ENCODE results near the gene MED26.

Gene MED26

GRCh38 chr19:16609511-16610200, 18.3 kb downstream of the MED26 start:
- DNase-seq, result no peak

DNA sequence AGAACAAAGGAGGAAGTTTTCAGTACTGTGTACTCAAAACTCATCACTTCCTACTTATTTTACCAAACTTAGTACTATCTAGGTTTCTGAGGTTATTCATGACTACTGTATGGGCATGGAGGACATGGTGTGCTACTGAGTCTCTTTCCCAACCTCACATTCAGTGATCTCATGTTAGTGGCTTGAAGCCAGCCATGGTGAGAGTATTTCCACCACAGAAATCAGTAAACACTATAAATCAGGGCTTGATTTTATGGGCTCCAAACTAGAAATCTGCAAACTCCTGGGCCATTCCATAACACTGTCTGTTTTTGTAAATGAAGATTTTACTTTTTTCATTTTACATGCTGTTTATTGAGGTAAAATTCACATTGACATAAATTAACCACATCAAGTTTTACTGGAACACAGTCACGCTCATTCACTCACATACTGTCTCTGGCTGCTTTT, 19.7 kb downstream of the MED26 start:
- DNase-seq, result no peak

DNA sequence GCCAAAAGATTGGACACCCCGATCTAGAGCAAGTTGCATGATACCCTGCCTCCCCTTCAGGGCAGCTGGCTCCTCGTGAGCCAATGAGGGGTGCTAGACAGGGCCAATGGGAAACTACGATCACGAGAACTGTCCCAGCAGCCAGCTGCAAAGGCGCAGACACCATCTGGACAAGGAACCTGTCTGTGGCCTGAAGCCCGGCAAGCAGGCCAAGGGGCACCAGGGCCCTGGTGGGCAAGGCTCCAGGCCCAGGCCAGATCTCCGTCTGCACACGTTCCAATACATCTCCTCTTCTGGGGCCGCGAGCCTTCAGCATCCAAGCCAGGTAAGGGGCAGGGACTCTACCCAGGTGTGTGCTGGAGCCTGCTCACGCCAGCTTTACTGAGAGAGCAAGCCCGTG, 20.2 kb downstream of the MED26 start:
- DNase-seq, result no peak

- DNase-seq, result no peak
Observed at GRCh38 chr19:16605553-16605994, 22.4 kb downstream of the MED26 start.

DNA sequence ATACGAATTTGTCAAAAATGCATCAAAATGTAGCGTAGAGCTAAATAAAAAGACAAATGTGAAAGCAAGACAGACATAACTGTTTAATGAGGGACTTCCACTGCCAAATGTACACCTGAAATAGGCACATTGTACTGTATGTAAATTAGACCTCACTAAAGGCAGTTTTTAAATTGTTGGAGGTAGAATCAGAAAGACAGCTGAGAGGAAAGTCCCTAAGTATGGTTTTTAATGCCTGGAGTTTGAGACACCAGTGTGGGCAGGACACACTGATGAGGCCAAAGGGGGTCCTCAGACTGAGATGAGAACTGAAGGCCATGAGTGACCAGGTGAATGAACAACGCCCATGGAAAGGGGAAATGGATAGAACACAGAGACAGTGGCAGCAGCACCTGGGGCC, 22.9 kb downstream of the MED26 start:
- DNase-seq, result no peak

DNA sequence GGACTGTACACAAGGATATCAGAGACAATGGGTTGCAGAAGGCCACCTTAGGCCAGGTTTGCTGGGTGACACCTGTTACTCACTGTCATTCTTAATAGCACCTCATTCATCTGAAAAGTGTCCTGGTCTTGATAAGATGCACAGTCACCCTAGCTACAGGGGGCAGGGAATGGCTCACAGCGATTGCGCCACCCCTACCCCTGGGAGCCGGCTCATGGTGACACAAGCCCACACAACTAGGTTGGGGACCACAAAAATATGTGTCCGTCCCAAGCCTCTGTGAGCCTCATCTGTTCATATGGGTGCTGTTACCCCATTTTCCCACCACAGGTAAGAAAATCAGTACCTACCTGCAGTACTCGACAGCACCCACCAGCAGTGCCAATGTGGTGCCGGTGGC, 23.4 kb downstream of the MED26 start:
- no peak for DNase-seq

DNA sequence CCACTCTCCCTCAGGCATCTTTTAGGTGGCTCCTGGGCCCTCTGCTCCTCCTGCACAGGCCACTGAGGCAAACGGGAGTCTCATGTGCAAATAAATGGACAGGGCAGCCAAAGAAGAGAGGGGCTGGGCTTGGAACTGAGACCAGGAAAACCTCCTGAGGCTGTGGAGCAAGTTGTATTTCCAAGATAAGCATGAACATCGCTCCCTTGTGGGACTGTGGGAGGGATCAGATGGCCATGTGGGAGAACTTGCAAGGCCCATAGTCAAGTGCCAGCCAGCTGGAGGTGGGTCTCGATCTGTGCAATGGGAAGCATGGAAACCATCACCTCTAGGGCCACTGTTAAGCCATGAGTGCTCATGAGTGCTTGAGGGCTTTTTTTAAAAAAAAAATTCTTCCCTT, 24.9 kb downstream of the MED26 start:
- DNase-seq, result no peak

DNA sequence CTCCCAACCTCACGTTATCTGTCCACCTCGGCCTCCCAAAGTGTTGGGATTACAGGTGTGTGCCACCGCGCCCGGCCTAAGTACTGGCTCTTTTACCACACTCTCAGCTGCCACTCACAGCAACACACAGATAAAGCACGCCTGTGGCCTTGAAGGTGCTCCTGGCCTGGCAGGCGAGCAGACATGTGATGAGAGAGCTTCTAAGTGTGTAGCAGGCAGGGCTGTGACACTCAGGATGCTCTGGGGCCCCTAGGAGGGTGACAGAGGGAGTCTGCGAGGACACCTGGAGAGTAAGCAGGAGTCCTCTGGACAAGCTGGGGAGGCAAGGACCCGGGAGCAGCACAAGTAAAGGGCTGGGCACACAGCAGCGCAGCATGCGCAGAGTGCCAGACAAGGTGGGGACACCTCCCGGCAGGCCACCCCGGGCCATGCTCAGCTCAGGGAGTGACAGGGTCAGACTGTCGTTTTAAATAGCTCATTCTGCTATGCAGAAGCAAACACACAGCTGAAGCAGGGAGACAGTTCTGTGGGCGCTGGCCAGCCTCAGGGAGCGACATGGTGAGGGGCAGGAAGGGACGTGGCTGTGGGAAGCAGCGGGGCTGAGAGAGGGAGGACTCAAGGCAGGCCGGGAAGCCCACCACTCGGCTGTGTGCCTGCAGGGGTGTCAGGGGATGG, 26.5 kb downstream of the MED26 start:
- DNase-seq, result no peak

DNA sequence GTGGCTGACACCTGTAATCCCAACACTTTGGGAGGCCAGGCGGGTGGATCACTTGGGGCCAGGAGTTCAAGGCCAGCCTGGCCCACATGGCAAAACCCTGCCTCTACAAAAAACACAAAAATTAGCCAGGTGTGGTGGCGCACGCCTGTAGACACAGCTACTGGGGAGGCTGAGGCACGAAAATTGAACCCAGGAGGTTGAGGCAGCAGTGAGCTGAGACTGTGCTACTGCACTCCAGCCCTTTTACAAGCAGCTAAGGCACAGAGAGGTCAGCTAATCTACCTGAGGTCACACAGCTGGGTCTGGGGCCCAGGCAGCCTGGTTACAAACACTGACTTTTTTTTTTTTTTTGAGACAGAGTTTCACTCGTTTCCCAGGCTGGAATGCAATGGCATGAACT, 27.2 kb downstream of the MED26 start:
- no peak for DNase-seq

DNA sequence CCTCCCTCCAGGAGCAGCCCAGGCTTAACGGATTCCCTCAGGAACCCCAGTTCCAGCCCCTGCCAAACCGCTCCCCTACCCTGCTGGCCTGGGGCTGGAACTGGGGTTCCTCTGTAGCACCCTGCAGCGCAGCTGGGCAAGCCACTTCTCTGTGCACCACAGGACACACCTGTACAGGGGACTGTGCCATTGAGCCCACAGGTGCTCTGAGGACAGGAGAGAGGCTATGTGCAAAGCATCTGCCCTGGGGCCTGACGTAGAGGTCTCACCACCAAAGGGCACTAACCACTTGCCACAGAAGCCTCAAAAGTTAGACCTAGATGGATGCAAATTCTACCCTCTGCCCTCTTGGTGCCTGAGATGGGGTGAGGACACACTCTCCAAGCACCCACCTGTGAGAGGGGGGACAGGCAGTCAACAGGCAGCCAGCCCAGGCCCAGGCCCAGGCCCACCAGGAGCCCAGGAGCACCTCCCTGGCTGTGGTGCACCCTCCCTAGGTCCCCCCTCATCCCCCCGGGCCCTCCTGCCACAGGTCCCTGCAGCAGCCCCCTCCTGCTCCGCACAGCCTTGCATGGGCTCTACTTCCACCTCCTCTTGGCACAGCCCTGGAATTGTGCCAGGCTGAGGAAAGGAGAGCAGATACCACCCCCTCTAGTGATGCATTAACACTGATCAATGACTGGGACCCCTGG, 28.2 kb downstream of the MED26 start:
- no peak for DNase-seq

GRCh38 chr19:16598848-16599247, 29.2 kb downstream of the MED26 start:
- no peak for DNase-seq

- DNase-seq, result no peak
Observed at GRCh38 chr19:16596399-16596798, 31.6 kb downstream of the MED26 start.

GRCh38 chr19:16595097-16595496, 32.9 kb downstream of the MED26 start:
- no peak for DNase-seq

- DNase-seq, result no peak
Observed at GRCh38 chr19:16594681-16595091, 33.3 kb downstream of the MED26 start.

DNA sequence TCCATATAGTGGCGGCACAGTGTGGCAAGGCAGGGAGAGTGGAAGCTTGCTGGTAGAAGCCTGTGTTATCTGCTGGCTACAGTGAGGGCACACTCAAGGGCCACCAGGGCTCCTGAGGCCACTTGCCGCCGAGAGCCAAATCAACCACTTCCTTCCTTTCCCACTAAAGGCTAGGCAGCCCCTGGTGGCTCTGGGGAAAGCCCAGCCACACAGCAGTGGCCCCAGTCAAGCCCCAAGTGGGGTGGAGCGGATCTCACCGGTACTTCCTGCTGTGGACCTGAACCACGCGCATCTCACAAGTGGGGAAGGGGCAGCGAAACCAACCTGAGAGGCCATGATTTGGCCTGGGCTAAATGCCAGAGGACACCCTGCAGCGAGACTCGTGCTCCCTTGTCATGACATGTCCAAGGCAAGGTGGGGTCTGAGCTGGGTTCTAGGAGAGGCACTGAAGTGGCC, 33.8 kb downstream of the MED26 start:
- peak; percentile 58 for DNase-seq

DNA sequence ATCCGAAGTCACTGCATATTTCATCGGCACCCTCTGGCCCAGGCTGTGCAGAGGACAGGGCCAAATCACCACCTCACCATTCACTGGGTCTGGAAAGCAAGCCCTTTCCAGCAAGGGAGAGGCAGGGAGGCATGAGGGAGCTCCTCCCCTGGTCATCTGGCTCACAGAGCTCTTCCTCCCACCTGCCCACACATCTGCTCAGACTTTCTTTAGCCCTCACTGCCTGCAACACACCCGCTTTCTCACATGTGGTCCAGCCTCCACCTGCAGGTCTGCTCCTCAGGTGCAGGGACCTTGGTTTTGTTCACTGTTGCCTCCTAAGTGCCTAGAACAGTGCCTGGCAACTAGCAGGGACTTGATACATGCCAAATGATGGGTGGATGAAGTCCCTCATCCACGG, 34.8 kb downstream of the MED26 start:
- DNase-seq, result no peak

DNA sequence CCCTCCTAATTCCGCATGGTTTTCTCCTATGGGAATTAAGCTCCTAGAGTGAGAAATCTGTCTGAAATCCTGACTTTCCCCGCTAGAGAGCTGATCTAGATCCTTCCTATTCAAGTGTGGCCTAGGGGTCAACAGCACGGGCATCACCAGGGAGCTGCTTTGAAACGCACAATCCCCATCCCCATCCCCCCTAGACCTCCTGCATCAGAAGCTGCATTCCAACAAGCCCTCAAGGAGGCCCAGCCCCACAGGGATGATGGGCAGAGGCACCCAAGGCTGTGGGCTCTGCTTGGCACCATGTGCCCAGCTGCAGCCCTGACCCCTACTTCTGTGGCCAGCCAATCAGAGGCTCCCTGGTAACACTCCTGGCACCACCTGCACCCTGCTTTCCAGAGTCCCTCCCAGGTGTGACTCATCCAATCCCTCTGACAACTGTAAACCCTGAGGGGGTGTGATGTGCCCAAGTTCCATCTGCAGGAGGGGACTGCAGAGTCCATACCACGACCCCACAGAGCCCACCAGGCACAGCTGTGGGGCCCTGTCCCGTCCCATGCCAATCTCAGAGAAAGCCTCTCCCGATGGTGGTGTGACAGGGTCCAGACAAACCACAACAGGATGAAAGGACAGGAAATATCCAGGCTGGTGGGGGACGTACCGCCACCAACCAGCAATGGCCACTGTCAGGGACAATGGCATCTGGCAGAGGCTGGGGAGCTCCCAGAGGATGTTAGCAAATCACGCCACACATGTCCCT, 36.0 kb downstream of the MED26 start:
- no peak for DNase-seq

GRCh38 chr19:16590876-16591802, 36.9 kb downstream of the MED26 start:
- no peak for DNase-seq

GRCh38 chr19:16589917-16590316, 38.1 kb downstream of the MED26 start:
- DNase-seq, result no peak

- DNase-seq, result no peak
Observed at GRCh38 chr19:16588824-16589577, 39.0 kb downstream of the MED26 start.

All from NK-92 treated with Interleukin-12 subunit alpha and Interleukin-12 subunit beta, amount 100 ng/mL, for 24 hours (cell line).